ENCODE measurements around the gene PRSS16.

PRSS16 gene

GRCh38 chr6:27268803-27269202, 21.3 kb downstream of the PRSS16 start:
- Histone ChIP-seq H3K4me1 (ENCODE audit: control insufficient read depth, insufficient read depth, low read length) (no peaks in the 10 kb centered on the region), H3K9ac (ENCODE audit: low read length) (no peak overlapping the region), H3K4me3 (ENCODE audit: low read depth, low read length) (no peak overlapping the region), H3K27ac (ENCODE audit: low read depth, low read length) (no peak overlapping the region), H3K36me3 (ENCODE audit: control insufficient read depth, insufficient read depth, low read length) (no peaks in the 10 kb centered on the region), H3K9me3 (ENCODE audit: control insufficient read depth, insufficient read depth, low read depth, low read length) (no peaks in the 10 kb centered on the region), H3K27me3 (ENCODE audit: control insufficient read depth, insufficient read depth, low read length) (peaks cover 21% of the 10 kb centered on the region)

GRCh38 chr6:27273783-27274182, 26.3 kb downstream of the PRSS16 start:
- Histone ChIP-seq H3K9ac (ENCODE audit: low read length) (no peak overlapping the region), H3K4me1 (ENCODE audit: control insufficient read depth, insufficient read depth, low read length) (no peaks in the 10 kb centered on the region; the same call in 1 of the 2 replicates), H3K27ac (ENCODE audit: low read depth, low read length) (no peak overlapping the region), H3K27me3 (ENCODE audit: control insufficient read depth, insufficient read depth, low read length) (peaks cover 16% of the 10 kb centered on the region), H3K36me3 (ENCODE audit: control insufficient read depth, insufficient read depth, low read length) (no peaks in the 10 kb centered on the region), H3K9me3 (ENCODE audit: control insufficient read depth, insufficient read depth, low read depth, low read length) (no peaks in the 10 kb centered on the region), H3K4me3 (ENCODE audit: low read depth, low read length) (0 out of 2 replicates have a peak overlapping the region, but pooled peaks have one; percentile 27)

- no peaks in the 10 kb centered on the region for H3K9me3 ChIP-seq (ENCODE audit: control insufficient read depth, insufficient read depth, low read depth, low read length)
- no peaks in the 10 kb centered on the region for H3K36me3 ChIP-seq (ENCODE audit: control insufficient read depth, insufficient read depth, low read length)
- H3K9ac ChIP-seq (ENCODE audit: low read length), result peak overlapping the region; percentile 35
- no peaks in the 10 kb centered on the region; the same call in 1 of the 2 replicates for H3K4me1 ChIP-seq (ENCODE audit: control insufficient read depth, insufficient read depth, low read length)
- H3K27ac ChIP-seq (ENCODE audit: low read depth, low read length), result no peak overlapping the region
- peak overlapping the region; percentile 84 for H3K4me3 ChIP-seq (ENCODE audit: low read depth, low read length)
- peaks cover 14% of the 10 kb centered on the region for H3K27me3 ChIP-seq (ENCODE audit: control insufficient read depth, insufficient read depth, low read length)
These were observed 27.8 kb downstream of the PRSS16 start for GRCh38 chr6:27275025-27275956.

GRCh38 chr6:27279513-27280063, 32.1 kb downstream of the PRSS16 start:
- no peak overlapping the region for H3K27ac ChIP-seq (ENCODE audit: low read depth, low read length)
- peak overlapping the region; percentile 23 for H3K9ac ChIP-seq (ENCODE audit: low read length)
- H3K9me3 ChIP-seq (ENCODE audit: control insufficient read depth, insufficient read depth, low read depth, low read length), result no peaks in the 10 kb centered on the region
- no peaks in the 10 kb centered on the region for H3K36me3 ChIP-seq (ENCODE audit: control insufficient read depth, insufficient read depth, low read length)
- peaks cover 14% of the 10 kb centered on the region for H3K27me3 ChIP-seq (ENCODE audit: control insufficient read depth, insufficient read depth, low read length)
- H3K4me3 ChIP-seq (ENCODE audit: low read depth, low read length), result peak overlapping the region; percentile 73
- no peaks in the 10 kb centered on the region; the same call in 1 of the 2 replicates for H3K4me1 ChIP-seq (ENCODE audit: control insufficient read depth, insufficient read depth, low read length)

- Histone ChIP-seq H3K9ac (ENCODE audit: low read length) (peak overlapping the region; percentile 23), H3K27ac (ENCODE audit: low read depth, low read length) (no peak overlapping the region), H3K9me3 (ENCODE audit: control insufficient read depth, insufficient read depth, low read depth, low read length) (no peaks in the 10 kb centered on the region), H3K36me3 (ENCODE audit: control insufficient read depth, insufficient read depth, low read length) (no peaks in the 10 kb centered on the region), H3K27me3 (ENCODE audit: control insufficient read depth, insufficient read depth, low read length) (peaks cover 14% of the 10 kb centered on the region), H3K4me3 (ENCODE audit: low read depth, low read length) (peak overlapping the region; percentile 73), H3K4me1 (ENCODE audit: control insufficient read depth, insufficient read depth, low read length) (no peaks in the 10 kb centered on the region)
These were observed 32.6 kb downstream of the PRSS16 start for GRCh38 chr6:27280064-27280539.

- H3K36me3 ChIP-seq (ENCODE audit: control insufficient read depth, insufficient read depth, low read length), result no peaks in the 10 kb centered on the region
- no peaks in the 10 kb centered on the region for H3K4me1 ChIP-seq (ENCODE audit: control insufficient read depth, insufficient read depth, low read length)
- H3K27me3 ChIP-seq (ENCODE audit: control insufficient read depth, insufficient read depth, low read length), result peaks cover 12% of the 10 kb centered on the region
- peak overlapping the region; percentile 73 for H3K4me3 ChIP-seq (ENCODE audit: low read depth, low read length)
- peak overlapping the region; percentile 21 for H3K9ac ChIP-seq (ENCODE audit: low read length)
- no peak overlapping the region for H3K27ac ChIP-seq (ENCODE audit: low read depth, low read length)
- no peaks in the 10 kb centered on the region for H3K9me3 ChIP-seq (ENCODE audit: control insufficient read depth, insufficient read depth, low read depth, low read length)
These were observed 33.1 kb downstream of the PRSS16 start for GRCh38 chr6:27280540-27281000.

- Histone ChIP-seq H3K27ac (ENCODE audit: low read depth, low read length) (no peak overlapping the region), H3K36me3 (ENCODE audit: control insufficient read depth, insufficient read depth, low read length) (no peaks in the 10 kb centered on the region), H3K4me3 (ENCODE audit: low read depth, low read length) (peak overlapping the region; percentile 73), H3K4me1 (ENCODE audit: control insufficient read depth, insufficient read depth, low read length) (no peaks in the 10 kb centered on the region), H3K9me3 (ENCODE audit: control insufficient read depth, insufficient read depth, low read depth, low read length) (no peaks in the 10 kb centered on the region), H3K9ac (ENCODE audit: low read length) (peak overlapping the region; percentile 38), H3K27me3 (ENCODE audit: control insufficient read depth, insufficient read depth, low read length) (peaks cover 12% of the 10 kb centered on the region)
These were observed 33.6 kb downstream of the PRSS16 start for GRCh38 chr6:27281105-27281539.

GRCh38 chr6:27281569-27281968, 34.1 kb downstream of the PRSS16 start:
- H3K4me1 ChIP-seq (ENCODE audit: control insufficient read depth, insufficient read depth, low read length), result no peaks in the 10 kb centered on the region
- no peaks in the 10 kb centered on the region for H3K9me3 ChIP-seq (ENCODE audit: control insufficient read depth, insufficient read depth, low read depth, low read length)
- peaks cover 15% of the 10 kb centered on the region; the same call in 1 of the 2 replicates for H3K27me3 ChIP-seq (ENCODE audit: control insufficient read depth, insufficient read depth, low read length)
- no peak overlapping the region for H3K27ac ChIP-seq (ENCODE audit: low read depth, low read length)
- H3K9ac ChIP-seq (ENCODE audit: low read length), result no peak overlapping the region
- peak overlapping the region; percentile 73 for H3K4me3 ChIP-seq (ENCODE audit: low read depth, low read length)
- H3K36me3 ChIP-seq (ENCODE audit: control insufficient read depth, insufficient read depth, low read length), result no peaks in the 10 kb centered on the region

GRCh38 chr6:27283279-27283678, 35.8 kb downstream of the PRSS16 start:
- Histone ChIP-seq H3K9ac (ENCODE audit: low read length) (no peak overlapping the region), H3K27ac (ENCODE audit: low read depth, low read length) (no peak overlapping the region), H3K36me3 (ENCODE audit: control insufficient read depth, insufficient read depth, low read length) (no peaks in the 10 kb centered on the region), H3K9me3 (ENCODE audit: control insufficient read depth, insufficient read depth, low read depth, low read length) (no peaks in the 10 kb centered on the region), H3K4me3 (ENCODE audit: low read depth, low read length) (no peak overlapping the region), H3K27me3 (ENCODE audit: control insufficient read depth, insufficient read depth, low read length) (peaks cover 29% of the 10 kb centered on the region), H3K4me1 (ENCODE audit: control insufficient read depth, insufficient read depth, low read length) (no peaks in the 10 kb centered on the region)

GRCh38 chr6:27286141-27286540, 38.6 kb downstream of the PRSS16 start:
- Histone ChIP-seq H3K27ac (ENCODE audit: low read depth, low read length) (no peak overlapping the region), H3K27me3 (ENCODE audit: control insufficient read depth, insufficient read depth, low read length) (peaks cover 52% of the 10 kb centered on the region), H3K9ac (ENCODE audit: low read length) (no peak overlapping the region), H3K4me3 (ENCODE audit: low read depth, low read length) (no peak overlapping the region), H3K9me3 (ENCODE audit: control insufficient read depth, insufficient read depth, low read depth, low read length) (no peaks in the 10 kb centered on the region), H3K36me3 (ENCODE audit: control insufficient read depth, insufficient read depth, low read length) (no peaks in the 10 kb centered on the region), H3K4me1 (ENCODE audit: control insufficient read depth, insufficient read depth, low read length) (peaks cover 9% of the 10 kb centered on the region)

GRCh38 chr6:27287751-27288135, 40.2 kb downstream of the PRSS16 start:
- peaks cover 62% of the 10 kb centered on the region for H3K27me3 ChIP-seq (ENCODE audit: control insufficient read depth, insufficient read depth, low read length)
- peak overlapping the region; percentile 79 for H3K4me3 ChIP-seq (ENCODE audit: low read depth, low read length)
- peaks cover 9% of the 10 kb centered on the region for H3K4me1 ChIP-seq (ENCODE audit: control insufficient read depth, insufficient read depth, low read length)
- H3K36me3 ChIP-seq (ENCODE audit: control insufficient read depth, insufficient read depth, low read length), result no peaks in the 10 kb centered on the region
- H3K27ac ChIP-seq (ENCODE audit: low read depth, low read length), result no peak overlapping the region
- peak overlapping the region; percentile 29 for H3K9ac ChIP-seq (ENCODE audit: low read length)
- no peaks in the 10 kb centered on the region for H3K9me3 ChIP-seq (ENCODE audit: control insufficient read depth, insufficient read depth, low read depth, low read length)
